T-helper 2 cell treated with Interferon-gamma antibody and Interleukin-4, amounts not matched to agents 100 ng/mL and 5 ng/mL, for 36 hours (primary cell): ENCODE measurements around the gene UQCR10. TPM values are rescaled to one million over a fixed set of nuclear protein-coding genes. Genes with fewer than 3 reads are reported as not detected.

Experiments used
- total RNA-seq: library from RNA; stranded (reverse); gene quantifications from 2 replicates; pipeline ENCODE4 v1.2.3, GENCODE V29; 2022

Gene UQCR10
- total RNA-seq, 1 donor from 2014 or later, result 88.5 TPM

Other genes starting within 250 kb of the UQCR10 start
- 56.6 and 61.3 TPM in 2 replicates for gene THOC5, start 213.6 kb upstream of the UQCR10 start, total RNA-seq
- 35.1 and 39.2 TPM in 2 replicates for gene NIPSNAP1, start 186.3 kb upstream of the UQCR10 start, total RNA-seq
- 63.5 and 63.9 TPM in 2 replicates for gene NF2, start 163.7 kb upstream of the UQCR10 start, total RNA-seq
- gene CABP7, start 47.4 kb upstream of the UQCR10 start, total RNA-seq, result 0.05 TPM in 1 of 2 replicates, not detected in the other
- gene ZMAT5, start 362 bp upstream of the UQCR10 start, total RNA-seq, result 20.8 and 22.9 TPM in 2 replicates
- 87.7 and 88.8 TPM in 2 replicates for gene ASCC2, start 70.9 kb downstream of the UQCR10 start, total RNA-seq
- gene MTMR3, start 115.8 kb downstream of the UQCR10 start, total RNA-seq, result 24.3 and 27.8 TPM in 2 replicates